ENCODE measurements around the gene PKMYT1. TPM values are rescaled to one million over a fixed set of nuclear protein-coding genes. Genes with fewer than 3 reads are reported as not detected.
A peak's percentile ranks its signal among the peaks of the same experiment; 100 is the strongest.

PKMYT1 gene
- total and polyA plus RNA-seq, 9 of the 15 experiments (the other 6 are each of a cell fraction or from before 2014, with no cell fraction given): 8.7 to 201 (median 37.8) TPM

- 0 out of 2 replicates have a peak, but pooled peaks have one; percentile 41 for TF ChIP-seq ATF6 (CRISPR knock-in tag; IDR thresholded peaks at IDR 0.05)
- TF ChIP-seq, protein P1, sequence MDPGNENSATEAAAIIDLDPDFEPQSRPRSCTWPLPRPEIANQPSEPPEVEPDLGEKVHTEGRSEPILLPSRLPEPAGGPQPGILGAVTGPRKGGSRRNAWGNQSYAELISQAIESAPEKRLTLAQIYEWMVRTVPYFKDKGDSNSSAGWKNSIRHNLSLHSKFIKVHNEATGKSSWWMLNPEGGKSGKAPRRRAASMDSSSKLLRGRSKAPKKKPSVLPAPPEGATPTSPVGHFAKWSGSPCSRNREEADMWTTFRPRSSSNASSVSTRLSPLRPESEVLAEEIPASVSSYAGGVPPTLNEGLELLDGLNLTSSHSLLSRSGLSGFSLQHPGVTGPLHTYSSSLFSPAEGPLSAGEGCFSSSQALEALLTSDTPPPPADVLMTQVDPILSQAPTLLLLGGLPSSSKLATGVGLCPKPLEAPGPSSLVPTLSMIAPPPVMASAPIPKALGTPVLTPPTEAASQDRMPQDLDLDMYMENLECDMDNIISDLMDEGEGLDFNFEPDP (CRISPR knock-in tag; IDR thresholded peaks at IDR 0.05): no peak
- peak; percentile 70 for TF ChIP-seq CXXC5 (CRISPR knock-in tag; IDR thresholded peaks at IDR 0.05)
- TF ChIP-seq POLR2B (IDR thresholded peaks at IDR 0.05; ENCODE audit: low read depth, partially characterized antibody): peak; percentile 86
- TF ChIP-seq, protein P2, sequence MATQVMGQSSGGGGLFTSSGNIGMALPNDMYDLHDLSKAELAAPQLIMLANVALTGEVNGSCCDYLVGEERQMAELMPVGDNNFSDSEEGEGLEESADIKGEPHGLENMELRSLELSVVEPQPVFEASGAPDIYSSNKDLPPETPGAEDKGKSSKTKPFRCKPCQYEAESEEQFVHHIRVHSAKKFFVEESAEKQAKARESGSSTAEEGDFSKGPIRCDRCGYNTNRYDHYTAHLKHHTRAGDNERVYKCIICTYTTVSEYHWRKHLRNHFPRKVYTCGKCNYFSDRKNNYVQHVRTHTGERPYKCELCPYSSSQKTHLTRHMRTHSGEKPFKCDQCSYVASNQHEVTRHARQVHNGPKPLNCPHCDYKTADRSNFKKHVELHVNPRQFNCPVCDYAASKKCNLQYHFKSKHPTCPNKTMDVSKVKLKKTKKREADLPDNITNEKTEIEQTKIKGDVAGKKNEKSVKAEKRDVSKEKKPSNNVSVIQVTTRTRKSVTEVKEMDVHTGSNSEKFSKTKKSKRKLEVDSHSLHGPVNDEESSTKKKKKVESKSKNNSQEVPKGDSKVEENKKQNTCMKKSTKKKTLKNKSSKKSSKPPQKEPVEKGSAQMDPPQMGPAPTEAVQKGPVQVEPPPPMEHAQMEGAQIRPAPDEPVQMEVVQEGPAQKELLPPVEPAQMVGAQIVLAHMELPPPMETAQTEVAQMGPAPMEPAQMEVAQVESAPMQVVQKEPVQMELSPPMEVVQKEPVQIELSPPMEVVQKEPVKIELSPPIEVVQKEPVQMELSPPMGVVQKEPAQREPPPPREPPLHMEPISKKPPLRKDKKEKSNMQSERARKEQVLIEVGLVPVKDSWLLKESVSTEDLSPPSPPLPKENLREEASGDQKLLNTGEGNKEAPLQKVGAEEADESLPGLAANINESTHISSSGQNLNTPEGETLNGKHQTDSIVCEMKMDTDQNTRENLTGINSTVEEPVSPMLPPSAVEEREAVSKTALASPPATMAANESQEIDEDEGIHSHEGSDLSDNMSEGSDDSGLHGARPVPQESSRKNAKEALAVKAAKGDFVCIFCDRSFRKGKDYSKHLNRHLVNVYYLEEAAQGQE (IDR thresholded peaks at IDR 0.05; ENCODE audit: borderline replicate concordance): no peak
- TF ChIP-seq, protein P2 (CRISPR knock-in tag; IDR thresholded peaks at IDR 0.05; ENCODE audit: low read depth): 0 out of 2 replicates have a peak, but pooled peaks have one; percentile 59
- peak; percentile 91 for TF ChIP-seq POLR2G (IDR thresholded peaks at IDR 0.05; ENCODE audit: low read depth, low read length)
- TF ChIP-seq ELF1 (tag; IDR thresholded peaks at IDR 0.05): no peak
- peak; percentile 14; the same call in 1 of the 2 replicates for TF ChIP-seq ZNF592 (IDR thresholded peaks at IDR 0.05)
Measured at GRCh38 chr16:2980227-2981176, at the start of gene PKMYT1 (continued).
